Activated naive CD4-positive, alpha-beta T cell treated with anti-CD3 and anti-CD28 coated beads, Interleukin-2, amount 50 U/mL, for 16 hours (primary cell): Measurements from ENCODE around the gene SETD1A.
A peak's percentile ranks its signal among the peaks of the same experiment; 100 is the strongest.

Source experiments
- DNase-seq: peaks from one replicate; pipeline ENCODE4 v3.0.0-alpha.2; 2020

The SETD1A gene

DNA sequence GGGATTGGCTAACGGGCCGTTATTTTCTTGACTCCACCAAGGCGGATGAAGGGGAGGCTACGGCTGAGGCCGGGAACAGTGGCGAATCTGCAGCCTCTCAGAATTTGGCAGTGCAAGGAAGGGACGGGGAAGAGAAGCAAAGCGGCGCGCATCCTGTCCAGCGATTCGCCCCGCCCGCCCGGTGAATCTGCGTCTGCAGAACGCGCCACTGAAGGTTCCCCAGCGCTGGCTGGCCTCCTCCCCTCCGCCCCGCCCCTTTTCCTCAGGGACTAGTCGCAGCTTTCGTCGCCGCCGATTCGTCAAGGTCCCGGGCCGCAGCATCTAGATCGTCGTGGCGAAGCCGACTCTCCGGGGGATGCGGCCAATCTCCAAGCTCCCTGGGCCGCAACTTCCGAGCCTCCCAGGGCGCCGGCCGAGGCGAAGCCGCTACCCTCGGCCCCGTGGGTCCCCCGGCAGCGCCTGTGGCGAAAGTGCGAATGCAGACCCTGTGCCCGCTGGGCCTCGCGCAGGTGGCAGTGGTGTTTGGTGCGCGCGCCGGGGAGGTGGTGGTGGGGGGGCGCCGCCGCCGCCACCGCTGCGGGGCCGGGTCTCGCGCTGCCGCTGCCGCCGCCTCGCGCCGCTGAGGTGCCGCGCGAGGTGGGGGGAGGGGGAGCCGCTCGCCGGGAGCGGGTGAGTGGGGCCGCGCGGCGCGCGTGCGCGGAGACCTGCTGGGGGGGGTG, at the start of gene SETD1A:
Gene SETD1A (plus strand): TSS at position 299 of the 719 bp plus-strand sequence. CDS start 978 bp downstream, outside the sequence.
- peak; percentile 97 for DNase-seq

DNA sequence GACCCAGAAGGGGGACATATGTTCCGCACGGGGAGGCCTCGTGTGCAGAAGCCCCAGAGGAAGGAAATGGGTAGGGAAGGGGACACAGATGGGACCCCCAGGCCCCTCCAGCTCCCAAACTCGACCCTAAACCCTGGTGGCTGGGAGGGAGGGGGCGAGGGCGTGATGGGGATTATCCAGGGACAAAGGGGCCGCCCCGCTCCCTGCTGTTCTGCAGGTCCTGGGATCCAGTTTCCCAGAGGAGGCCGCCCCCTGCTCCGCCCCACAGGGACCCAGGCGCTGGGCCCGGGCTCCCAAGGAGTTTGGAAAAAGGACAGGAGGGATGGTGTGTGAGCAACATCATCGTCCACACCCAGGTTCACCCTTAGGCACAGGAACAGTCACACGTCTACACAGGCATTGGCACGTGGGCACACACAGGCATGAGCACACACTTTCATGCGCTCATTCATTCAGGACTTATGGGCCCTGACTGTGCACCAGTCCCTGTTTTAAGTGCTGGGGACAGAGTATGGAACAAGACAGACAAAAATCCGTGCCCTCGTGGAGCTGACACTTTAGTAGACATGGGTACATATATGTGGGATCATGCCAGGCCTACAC, 47.0 kb upstream of the SETD1A start:
- no peak for DNase-seq

DNA sequence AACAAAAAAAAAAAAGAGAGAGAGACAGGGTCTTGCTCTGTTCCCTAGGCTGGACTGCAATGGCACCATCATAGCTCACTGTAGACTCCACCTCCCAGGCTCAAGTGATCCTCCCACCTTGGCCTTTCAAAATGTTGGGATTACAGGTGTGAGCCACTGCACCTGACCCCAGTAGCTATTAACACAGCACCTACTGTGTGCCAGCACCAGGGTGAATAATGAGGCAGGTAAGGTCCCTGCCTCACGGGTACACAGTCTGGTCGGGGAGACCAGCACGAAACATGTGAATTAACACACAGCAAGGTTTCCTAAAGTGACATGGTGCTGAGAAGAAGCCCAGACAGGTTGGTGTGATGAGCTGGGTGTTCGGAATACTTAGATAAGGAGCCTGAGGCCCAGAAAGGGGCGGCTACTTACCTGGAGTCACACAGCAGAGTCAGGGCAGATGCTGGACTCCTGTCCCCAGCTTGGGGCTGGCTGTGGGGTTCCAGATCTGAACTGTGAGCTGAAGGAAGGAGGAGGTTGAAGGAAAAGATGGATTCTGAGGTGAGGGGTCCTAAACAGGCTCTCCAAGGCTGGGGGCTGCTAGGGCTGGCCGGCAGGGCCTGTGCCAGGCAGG, 44.7 kb upstream of the SETD1A start:
- DNase-seq: no peak

DNA sequence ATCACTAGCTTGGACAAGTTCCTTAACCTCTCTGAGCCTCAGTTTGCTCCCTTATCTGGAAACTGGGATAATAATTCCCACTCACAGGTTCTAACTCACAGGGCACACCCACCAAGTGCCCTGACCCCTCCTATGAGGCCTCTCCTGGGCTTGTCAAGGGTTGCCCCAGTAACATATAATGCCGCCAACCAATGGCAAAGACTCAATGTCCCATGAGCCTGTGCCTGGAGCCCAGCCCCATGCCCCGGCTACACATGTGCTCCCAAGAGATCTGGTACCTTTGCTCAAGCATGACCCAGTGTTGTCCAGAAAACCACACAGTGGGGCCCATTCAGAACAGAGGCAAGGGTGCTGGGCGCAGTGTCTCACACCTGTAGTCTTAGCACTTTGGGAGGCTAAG, 42.7 kb upstream of the SETD1A start:
- DNase-seq: no peak

DNA sequence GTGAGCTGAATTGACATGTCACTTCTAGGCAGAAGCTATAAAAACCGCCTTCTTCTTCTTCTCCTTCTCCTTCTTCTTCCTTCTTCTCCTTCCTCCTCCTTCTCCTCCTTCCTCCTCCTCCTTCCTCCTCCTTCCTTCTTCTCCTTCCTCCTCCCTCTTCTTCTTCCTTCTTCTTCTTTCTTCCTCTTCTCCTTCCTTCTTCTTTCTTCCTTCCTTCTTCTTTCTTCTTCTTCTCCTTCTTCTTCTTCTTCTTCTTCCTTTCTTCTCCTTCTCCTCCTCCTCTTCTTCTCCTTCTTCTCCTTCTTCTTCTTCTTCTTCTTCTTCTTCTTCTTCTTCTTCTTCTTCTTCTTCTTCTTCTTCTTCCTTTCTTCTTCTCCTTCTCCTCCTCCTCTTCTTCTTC, 38.9 kb upstream of the SETD1A start:
- no peak for DNase-seq

DNA sequence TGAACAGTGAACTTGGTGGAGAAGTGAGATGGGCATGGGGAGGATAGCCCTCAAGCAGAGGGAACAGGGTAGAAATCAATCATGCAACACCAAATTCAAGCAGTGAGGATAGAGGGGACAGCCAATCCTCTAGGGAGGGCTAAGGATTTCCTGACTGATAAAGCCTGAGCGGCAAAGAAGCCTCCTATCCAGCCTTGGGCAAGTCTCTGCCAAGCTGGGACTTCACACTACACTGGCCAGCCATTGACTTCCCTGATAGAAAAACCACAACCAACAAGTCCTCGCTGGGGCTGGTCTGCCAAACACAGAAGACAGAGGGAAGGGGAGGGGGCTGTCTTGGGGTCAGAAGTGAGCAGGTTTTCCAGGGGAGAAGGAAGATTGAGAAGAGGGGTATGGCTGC, 36.7 kb upstream of the SETD1A start:
- no peak for DNase-seq

DNA sequence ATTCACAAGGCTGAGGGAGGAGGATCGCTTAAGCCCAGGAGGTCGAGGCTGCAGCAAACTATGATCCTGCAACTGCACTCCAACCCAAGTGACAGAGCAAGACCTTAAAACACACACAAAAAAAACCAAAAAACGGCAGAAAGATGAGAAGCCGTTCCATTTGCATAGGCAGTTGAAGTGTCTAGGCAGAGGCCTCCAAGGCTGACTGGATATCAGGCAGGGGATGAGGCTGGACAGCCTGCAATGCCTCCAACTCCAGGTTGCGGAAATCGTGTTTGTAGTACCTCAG, 36.2 kb upstream of the SETD1A start:
- DNase-seq: no peak

DNA sequence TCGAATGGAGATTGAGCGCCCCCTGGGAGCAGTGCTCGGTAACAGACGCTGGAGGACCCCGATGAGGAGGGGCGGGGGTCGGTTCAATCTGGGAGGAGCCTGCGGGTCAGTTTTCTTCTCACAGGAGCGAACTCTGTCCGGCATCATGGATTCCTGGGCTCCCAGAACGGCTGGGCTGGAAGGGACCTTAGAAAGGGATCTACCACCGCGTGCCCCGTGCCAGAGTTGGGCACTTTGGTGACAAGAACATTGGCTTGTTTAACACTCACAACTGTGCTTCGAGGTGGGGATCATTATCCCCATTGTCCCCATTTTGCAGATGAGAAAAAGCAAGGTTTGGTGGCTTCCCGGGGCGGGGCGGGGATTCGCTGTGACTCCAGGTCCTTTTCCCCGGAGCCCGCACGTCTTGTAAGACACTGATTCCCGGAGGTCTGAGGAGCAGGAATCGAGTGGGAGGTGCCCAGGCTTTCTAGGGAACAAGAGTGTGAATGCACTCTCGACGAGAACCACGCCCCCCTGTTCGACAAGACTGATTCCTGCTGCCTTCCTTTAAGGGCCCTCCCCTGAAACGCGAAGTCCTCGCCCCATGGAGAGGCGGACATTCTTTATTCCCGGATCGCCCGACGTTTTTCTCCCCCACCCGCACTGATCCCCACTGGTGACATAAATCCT, 35.7 kb upstream of the SETD1A start:
- peak; percentile 90 for DNase-seq

DNA sequence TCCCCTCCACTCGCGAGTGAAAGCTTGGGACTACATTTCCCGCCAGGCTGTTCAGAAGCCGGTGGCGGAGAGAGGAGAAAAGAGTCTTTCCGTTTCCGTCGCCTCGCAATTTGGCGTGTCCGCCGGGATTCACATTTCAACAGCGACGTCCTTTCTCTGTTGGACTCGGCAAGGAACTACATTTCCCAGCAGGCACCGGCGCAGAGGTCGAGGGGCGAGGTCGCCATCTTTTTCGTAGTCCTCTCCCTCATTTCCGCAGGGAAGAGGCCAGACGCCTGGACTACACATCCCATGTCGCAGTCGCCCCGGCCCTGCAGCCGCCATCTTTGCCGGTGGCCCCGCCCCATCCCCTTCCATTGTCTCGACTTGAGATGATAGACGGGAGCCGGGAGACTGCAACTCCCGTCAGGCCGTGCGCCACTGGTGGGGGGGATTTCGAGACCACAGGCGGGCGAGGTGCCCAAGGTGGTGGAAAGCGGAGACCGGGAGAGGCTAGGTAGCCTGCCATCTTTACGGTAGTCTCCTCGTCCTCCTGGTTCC, 35.1 kb upstream of the SETD1A start:
- peak; percentile 100 for DNase-seq

DNA sequence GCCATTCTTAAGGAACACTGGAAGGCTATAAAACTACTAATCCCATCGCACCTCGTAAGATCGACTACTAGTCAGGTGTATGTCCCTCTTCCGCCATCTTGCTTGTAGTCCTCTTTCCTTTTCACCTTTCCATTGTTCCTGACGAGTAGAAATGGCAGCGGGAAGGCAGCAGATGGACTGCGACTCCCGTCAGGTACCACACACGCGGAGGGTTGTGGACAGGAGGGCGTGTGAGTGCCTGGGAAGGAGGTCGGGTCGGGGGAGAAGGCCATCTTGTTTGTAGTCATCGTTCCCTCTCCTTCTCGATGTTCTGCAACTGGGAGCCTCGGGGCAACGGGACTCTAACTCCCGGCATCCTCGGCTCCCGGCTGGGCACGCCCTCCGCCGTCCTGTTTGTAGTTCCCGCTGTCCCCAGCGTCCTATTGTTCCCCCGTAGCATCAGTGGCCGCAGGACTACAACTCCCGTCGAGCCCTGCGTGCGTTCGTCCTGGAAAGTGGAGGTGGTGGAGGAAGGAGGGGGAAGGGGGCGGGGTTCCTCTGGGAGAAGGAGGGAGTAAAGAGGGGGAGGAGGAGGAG, 34.5 kb upstream of the SETD1A start:
- peak; percentile 96 for DNase-seq

DNA sequence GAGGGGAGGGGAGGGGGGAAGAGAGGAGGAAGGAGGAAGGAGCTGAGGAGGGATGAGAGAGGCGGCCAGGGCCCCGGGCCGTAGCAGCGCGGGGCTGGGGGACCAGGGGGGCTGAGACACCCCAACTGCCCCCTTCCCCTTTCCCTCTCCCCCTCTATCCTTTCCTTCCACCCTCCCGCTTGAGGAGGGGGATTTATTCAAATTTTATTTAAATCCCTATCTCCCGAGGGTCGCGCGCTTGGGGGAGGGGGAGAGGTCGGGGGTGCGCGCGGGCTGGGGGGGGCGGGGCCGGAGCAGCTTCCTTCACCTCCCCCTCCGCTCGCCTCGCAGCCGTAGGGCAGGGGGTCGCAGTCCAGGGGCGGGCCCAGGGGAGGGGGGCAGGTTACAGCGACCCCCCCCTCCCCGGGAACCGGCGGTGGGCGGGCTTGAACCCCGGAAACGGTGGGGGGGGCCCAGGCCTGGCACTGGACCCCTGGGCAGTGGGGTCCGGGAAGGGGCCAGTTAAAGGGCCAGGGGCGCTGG, 33.9 kb upstream of the SETD1A start, which contains the start of gene FBXL19:
Gene FBXL19 (plus strand): TSS at position 19 of the 522 bp plus-strand sequence. CDS start 2,183 bp downstream, outside the sequence.
- no peak for DNase-seq

DNA sequence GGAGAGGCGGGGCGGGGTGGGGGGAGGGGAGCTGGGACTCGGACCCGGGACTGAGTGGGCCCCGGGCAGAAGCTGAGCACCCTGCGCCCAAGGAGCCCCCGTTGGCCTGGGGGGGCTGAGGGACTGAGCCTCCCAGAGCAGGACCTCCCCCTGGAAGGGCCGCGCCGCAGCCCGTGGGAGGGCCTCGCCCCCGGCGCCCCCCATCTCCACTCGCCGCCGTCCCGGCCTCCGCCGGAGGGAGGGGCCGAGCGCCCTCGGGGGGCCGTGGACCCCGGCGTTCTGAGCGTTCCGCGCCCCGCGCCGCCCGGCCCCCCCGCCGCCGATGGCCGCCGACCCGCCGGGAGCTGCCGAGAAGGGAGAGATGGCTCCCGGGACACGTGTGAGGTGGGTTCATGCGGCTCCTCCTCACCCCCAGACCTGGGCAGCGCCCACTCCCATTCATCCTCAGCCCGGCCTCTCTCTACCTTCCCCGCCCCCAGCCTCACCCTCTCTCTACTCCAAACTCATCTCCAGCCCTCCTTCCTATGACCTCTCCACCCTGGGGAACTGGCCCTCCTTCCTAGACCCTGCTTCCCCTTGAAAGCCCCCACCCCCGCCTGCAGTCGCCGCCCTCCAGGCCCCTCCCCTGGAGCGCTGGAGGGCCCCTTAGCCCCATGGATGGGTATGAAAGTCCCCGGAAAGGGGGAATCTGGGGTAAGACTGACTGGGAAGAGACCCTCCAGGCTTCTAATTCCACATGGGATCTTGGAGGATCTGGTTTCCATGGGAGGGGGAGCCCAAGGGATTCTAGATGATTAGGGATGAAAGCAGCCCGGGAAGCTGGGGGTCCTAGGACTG, 33.3 kb upstream of the SETD1A start:
- no peak for DNase-seq

DNA sequence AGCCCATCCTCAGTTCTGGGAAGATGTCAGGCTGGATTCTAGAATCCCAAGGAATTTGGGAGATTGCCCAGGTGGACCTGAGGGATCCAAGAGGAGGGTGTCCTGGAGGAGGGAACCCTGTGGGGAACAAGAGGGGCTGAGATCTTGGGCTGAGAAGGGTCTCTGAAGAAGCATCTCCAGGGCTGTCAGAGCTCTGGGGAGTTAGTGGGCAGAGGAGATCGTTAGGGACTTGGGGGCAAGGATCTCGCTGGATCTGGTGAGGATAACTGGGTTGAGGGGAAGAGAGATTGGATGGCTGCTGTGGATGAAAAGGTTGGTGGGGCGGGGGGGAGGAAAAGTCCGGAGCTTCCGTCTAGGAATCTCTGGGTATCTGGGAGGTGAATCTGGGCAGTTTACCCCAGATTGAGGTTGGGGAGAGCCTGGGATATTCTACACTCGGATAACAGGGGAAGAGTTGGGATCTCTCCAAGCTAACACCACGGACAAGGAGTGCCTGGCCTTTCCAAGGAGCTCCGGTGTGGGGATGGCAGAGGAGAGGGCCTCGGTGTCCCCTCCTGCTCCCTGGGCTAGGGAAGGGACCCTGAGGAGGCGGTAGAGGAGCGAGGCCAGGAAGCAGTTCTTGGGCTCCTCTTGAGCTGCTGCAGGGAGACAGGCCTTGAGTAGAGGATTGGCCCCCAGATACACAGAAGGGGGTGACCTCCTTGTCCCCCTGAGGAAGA, 32.5 kb upstream of the SETD1A start:
- no peak for DNase-seq

DNA sequence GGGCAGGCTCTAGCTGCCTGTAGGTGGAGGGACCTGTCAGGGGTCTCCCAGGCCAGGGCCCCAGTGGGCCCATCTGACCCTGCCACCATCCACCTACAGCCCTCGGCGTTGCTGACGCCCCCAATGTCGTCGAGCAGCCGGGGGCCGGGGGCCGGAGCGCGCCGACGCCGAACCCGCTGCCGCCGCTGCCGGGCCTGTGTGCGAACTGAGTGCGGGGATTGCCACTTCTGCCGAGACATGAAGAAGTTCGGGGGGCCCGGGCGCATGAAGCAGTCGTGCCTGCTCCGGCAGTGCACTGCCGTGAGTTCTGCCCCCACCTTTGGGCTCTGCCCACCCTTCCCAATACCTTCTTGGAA, 31.9 kb upstream of the SETD1A start:
- DNase-seq: no peak

DNA sequence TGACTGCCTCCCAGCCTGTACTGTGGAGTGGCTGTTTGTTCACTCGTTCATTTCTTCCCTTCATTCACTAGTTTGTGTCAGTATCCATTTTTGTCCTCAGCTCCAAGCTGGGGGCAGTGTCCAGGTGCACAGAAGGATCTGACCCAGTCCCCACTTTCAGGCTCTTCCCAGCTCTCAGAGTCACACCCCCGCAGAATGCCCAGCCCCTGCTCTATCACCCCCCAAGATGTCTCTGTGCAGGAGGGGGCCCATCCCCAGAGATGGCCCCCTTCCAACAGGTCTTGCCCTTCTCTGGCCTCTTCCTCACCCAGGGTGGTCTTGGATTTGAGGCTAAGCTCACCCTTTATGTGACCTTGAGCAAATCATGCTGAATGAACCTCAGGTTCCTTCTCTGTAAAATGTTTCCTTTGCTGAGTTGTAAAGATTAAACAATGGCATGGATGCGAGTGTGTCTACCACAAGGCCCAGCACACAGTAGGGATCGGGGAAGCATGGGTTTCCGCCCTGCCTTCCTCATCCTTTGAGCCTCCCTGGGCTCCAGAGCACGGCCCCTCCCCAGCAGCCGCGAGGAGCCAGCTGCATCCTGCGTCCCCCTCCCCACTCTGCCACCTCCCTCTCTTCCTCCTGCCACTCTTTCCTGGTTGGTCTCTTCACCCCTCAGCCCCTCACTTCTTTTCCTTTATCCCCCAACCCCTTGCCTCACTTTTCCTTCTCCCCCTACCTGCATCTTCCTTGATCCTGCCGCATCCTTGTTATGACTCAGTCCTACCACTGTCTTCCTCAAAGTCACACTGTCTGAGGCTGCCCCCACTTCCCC, 31.4 kb upstream of the SETD1A start:
- DNase-seq: no peak

DNA sequence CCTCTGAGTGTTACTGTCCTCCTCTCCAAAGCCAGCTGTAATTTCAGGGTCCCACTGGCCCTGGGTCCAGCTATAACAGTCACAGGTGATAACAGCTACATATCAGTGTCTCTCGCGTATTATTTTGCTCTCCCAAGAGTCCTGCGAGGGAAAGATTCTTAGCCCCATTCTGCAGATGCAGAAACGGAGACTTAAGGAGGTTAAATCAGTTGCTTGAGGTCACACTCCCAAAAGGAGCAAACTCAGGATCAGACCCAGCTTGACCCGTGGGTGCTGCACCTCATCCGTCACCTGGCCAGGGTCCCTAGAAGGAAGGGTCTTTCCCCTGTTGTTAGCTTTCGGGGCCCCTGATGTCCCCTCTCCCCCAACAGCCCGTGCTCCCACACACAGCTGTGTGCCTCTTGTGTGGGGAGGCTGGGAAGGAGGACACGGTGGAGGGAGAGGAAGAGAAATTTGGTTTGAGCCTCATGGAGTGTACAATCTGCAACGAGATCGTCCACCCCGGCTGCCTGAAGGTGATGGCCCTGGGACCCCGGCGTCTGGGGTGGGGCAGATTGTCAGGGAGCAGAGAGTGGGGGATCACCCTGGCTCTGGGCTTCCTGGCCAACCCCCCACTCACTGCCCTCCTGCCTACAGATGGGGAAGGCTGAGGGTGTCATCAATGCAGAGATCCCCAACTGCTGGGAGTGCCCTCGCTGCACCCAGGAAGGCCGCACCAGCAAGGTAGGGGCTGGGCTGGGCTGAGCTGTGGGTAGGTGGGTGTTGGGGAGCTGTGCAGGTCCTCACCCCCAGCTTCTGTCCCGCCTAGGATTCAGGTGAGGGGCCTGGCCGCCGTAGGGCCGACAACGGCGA, 30.4 kb upstream of the SETD1A start:
- no peak for DNase-seq

DNA sequence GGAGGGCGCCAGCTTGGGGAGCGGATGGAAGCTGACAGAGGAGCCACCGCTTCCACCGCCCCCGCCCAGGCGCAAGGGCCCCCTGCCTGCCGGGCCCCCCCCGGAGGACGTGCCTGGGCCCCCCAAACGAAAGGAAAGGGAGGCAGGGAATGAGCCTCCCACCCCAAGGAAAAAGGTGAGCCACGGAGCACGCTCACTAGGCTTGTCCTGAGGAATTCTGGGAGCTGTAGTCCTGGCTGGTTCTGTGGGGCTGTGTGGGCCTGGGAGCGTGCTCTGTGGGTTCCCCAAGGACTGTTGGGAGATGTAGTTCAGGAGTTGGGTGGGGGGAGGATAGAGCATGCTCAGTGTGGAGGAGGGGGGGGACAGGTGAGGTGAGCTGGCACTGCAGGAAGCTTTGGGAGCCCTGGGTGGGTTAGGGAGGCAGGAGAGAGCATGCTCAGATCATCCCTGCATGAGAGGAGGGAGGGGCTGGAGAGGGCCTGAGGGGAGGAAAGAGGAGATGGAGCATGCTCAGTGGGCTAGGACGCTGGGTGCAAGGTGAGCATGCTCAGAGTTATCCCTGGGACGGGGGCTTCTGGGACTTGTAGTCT, 29.7 kb upstream of the SETD1A start:
- peak; percentile 59 for DNase-seq

DNA sequence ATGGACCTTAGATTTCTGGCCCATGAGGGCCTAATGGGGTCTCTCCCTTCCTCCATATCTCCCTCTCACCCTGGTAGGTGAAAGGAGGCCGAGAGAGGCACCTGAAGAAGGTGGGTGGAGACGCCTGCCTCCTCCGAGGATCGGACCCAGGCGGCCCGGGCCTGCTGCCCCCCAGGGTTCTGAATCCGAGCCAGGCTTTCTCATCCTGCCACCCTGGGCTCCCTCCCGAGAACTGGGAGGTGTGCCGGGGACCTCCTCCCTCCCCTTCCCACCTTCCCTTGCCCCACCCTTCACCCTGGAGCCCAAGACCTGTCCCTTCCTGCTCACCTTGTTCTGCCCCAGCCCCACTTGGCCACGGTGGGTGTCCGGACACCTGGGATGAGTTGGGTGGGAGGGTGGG, 29.2 kb upstream of the SETD1A start:
- no peak for DNase-seq

DNA sequence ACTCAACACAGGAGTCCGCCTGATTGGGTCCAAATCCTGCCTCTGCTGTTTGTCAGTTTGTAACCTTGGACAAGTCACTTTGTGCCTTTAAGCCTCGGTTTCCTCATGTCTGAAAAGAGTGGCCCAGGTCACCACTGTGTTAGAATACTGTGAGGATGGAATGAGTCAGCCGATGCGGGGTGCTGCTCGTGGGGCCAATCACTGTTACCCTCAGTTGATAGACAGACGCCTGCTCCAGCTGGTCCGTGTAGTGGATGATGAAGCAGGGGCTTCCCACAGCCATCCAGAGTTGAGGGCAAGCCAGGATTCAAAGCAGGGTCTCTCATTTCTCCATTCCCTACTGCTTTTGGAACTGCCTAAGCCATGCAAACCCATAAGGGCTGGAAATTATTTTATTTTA, 28.4 kb upstream of the SETD1A start:
- no peak for DNase-seq
